Measurements from ENCODE around the gene COQ6.
A peak's percentile ranks its signal among the peaks of the same experiment; 100 is the strongest.
"Not testable (repeated sequence)": the region's sequence is repeated elsewhere in the genome, so short reads cannot be mapped to it uniquely, and the experiment has no call there.

Gene COQ6
- 11.9 to 27.2 reads per million in 2 experiments for total RNA-seq

- DNase-seq (ENCODE audit: low read depth) = peak; percentile 90
These were observed at the start of gene COQ6, which contains the start of gene FAM161B for GRCh38 chr14:73949752-73950734. COQ6 (plus strand) TSS chr14:73950302; CDS start chr14:73950333, 31 bp downstream. FAM161B (minus strand) TSS chr14:73950094; CDS start chr14:73950026, 68 bp downstream.

GRCh38 chr14:73903028-73903427 is 47.1 kb upstream of the COQ6 start:
- no peak for DNase-seq (ENCODE audit: low read depth)

- DNase-seq (ENCODE audit: low read depth) = no peak
These were observed 40.4 kb upstream of the COQ6 start for GRCh38 chr14:73909681-73910080.

- DNase-seq (ENCODE audit: low read depth) = no peak
These were observed 36.8 kb upstream of the COQ6 start for GRCh38 chr14:73913256-73913655.

GRCh38 chr14:73916324-73916723 is 33.8 kb upstream of the COQ6 start:
- no peak for DNase-seq (ENCODE audit: low read depth)

- DNase-seq (ENCODE audit: low read depth) = not testable (repeated sequence)
These were observed 30.6 kb upstream of the COQ6 start for GRCh38 chr14:73919457-73919856.

GRCh38 chr14:73924337-73924736 is 25.8 kb upstream of the COQ6 start:
- DNase-seq (ENCODE audit: low read depth) = no peak

- no peak for DNase-seq (ENCODE audit: low read depth)
These were observed 14.4 kb upstream of the COQ6 start for GRCh38 chr14:73935666-73936065.

GRCh38 chr14:73936548-73936947 is 13.6 kb upstream of the COQ6 start:
- DNase-seq (ENCODE audit: low read depth) = no peak

- DNase-seq (ENCODE audit: low read depth) = no peak
These were observed 13.1 kb upstream of the COQ6 start for GRCh38 chr14:73937012-73937411.

- DNase-seq (ENCODE audit: low read depth) = no peak
These were observed 7.9 kb upstream of the COQ6 start for GRCh38 chr14:73942180-73942579.

- DNase-seq (ENCODE audit: low read depth) = no peak
These were observed 7.0 kb upstream of the COQ6 start for GRCh38 chr14:73943083-73943482.

- DNase-seq (ENCODE audit: low read depth) = no peak
These were observed 5.5 kb upstream of the COQ6 start for GRCh38 chr14:73944432-73945158.

- no peak for DNase-seq (ENCODE audit: low read depth)
These were observed 4.9 kb upstream of the COQ6 start for GRCh38 chr14:73945159-73945670.

GRCh38 chr14:73953731-73954130 is 3.6 kb downstream of the COQ6 start:
- DNase-seq (ENCODE audit: low read depth) = no peak

GRCh38 chr14:73955674-73956073 is 5.6 kb downstream of the COQ6 start:
- no peak for DNase-seq (ENCODE audit: low read depth)

GRCh38 chr14:73958591-73958990 is 8.5 kb downstream of the COQ6 start:
- no peak for DNase-seq (ENCODE audit: low read depth)

- DNase-seq (ENCODE audit: low read depth) = no peak
These were observed 11.1 kb downstream of the COQ6 start for GRCh38 chr14:73961192-73961591.

- no peak for DNase-seq (ENCODE audit: low read depth)
These were observed 15.1 kb downstream of the COQ6 start for GRCh38 chr14:73965216-73965615.

- DNase-seq (ENCODE audit: low read depth) = no peak
These were observed 18.8 kb downstream of the COQ6 start for GRCh38 chr14:73968885-73969284.

- DNase-seq (ENCODE audit: low read depth) = no peak
These were observed 23.4 kb downstream of the COQ6 start for GRCh38 chr14:73973497-73973896.

GRCh38 chr14:73976125-73976524 is 26.0 kb downstream of the COQ6 start:
- no peak for DNase-seq (ENCODE audit: low read depth)

GRCh38 chr14:73977896-73978295 is 27.8 kb downstream of the COQ6 start:
- no peak for DNase-seq (ENCODE audit: low read depth)
